GM20431 (cell line): ENCODE results near the gene TARBP1.

Experiments
- in situ Hi-C: fragments of 300-500 bp; cut with MseI, MboI; formaldehyde crosslinking; loops from one replicate; pipeline ENCODE4 v1.15.0; 2020; ENCODE audit warnings: low sequenced_read_pairs; ENCODE audit not compliant: unreplicated experiment

Gene TARBP1

DNA sequence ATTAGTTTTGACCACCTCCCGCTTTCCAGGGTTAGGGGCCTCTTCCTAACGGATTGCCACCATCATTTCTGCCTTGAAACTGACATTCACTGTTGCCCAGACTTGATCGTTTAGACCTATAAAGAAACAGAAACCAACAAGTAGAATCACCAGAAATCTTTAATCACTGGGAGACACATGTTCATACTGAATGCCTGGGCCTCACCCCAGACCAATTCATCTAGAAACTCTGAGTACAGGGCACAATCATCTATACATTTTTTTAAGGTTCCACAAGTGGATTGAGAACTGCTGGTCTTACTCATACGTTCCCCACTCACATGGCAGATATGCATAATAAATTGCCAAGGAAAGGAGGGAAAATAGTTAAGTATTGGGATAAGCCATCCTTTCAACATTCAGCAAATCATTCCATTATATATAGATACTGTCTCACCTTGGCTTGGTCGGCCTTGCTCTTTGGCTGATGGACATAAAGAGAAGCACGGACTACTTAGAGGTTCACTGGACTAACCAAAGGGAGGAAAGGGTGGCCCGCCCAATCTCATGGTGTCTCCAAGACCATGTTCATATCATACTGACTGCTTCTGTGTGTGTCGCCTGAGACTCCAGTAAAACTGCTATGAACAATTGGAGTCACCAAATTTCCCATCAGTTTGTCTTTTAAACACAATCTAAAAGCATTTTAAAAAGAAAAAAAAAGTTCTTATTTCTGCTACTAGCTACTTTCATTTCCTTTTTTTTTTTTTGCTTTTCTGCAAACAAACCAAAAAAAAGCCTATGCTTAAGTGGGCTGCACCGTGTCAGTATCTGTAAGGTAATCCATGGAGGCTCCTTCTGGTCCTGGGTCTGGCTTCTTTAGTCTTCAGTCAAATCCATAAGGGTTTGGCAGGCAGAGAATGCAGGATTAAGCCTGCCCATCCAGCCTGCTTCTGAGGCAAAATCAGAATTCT is 9.4 kb upstream of the TARBP1 start:
- in situ Hi-C loops: no loop called here

DNA sequence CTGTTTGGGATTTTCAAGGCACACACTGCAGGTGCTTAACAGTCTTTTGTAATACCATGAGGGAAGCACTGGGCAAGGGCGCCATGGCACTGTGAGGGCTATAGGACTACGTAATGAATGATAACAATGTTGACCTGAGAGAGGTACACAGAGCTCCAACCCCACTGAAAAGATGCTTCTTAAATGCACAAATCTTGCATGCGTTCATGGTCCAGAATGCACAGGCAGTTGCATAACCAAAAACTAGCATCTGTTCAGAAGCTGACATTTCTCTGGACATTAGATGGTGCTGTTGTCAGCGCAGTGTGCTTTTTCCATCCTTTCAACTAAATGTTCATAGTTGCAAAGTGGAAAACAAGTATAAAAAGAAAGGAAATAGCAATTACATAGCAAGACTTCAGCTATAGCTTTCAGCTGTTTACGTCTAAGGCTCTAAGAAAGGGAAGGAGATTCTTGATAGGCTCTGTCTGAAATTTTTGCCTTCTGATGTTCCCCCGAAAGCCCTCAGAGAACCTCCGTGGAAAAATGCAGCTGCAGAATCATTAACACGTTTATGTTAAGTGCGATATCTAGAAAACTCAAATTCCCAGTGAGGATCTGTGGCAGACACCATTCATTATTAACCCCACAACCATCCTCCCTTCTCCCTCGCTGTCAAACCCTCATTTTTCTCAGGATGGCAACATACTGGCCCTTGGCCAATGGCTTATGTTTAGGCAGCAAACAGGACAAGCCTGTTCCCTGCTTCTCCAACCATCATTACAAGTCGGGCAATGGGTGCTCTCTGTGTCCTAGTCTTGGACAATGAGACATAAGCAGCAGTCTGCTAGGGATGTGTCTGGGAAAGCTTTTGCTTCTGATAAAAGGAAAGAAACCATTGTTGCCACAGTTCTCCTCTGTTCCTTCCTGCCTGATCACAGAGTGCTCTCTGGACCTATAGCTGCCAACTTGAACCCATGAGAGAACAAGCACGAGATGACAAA is 8.2 kb upstream of the TARBP1 start:
- in situ Hi-C loops: no loop called here

DNA sequence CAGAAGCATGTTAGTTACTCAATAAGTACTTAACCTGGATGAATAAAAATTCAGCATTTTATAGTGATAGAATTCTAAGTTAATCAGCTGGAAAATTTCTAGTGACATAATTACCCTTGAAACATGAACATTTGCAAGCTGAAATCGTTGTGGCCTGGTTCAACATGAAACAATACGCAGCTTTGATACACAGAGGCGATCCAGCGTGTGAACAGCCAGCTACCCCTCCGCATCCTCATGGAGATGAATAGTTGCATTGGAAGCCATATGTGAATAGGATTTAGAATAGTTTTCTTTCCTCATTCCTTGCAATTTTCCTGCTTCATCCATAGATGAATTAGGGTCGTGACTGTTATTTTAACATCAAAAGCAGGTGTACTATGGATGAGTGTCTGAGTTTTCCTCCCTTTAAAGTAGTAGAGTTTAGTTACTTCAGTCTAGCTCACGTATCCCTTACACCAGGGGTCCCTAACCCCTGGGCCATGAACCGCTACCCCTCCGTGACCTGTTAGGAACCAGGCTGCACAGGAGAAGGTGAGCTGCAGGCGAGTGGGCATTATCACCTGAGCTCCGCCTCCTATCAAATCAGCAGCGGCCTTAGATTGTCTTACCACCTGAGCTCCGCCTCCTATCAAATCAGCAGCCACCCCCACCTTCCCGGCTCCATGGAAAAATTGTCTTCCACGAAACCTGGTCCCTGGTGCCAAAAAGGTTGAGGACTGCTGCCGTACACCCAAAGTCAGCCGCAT is 6.2 kb upstream of the TARBP1 start:
- in situ Hi-C loops: no loop called here

DNA sequence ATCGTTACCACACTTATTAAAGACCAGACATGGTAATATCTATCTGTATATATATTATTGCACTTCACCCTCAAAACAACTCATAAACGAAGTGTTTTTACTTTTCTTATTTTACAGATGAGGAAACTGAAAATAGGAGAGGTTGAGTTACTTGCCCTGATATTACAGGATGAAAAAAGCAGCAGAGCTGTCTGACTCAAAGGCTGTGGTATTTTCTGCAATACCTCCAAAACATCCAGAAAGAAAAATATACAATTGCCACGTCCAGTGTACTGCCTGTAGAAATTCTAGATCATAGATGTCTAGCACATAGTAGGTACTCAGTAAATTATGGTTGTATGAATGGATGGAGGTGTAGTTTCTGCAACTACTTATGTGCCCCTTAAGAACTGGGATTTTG is 5.2 kb upstream of the TARBP1 start:
- in situ Hi-C loops: no loop called here

DNA sequence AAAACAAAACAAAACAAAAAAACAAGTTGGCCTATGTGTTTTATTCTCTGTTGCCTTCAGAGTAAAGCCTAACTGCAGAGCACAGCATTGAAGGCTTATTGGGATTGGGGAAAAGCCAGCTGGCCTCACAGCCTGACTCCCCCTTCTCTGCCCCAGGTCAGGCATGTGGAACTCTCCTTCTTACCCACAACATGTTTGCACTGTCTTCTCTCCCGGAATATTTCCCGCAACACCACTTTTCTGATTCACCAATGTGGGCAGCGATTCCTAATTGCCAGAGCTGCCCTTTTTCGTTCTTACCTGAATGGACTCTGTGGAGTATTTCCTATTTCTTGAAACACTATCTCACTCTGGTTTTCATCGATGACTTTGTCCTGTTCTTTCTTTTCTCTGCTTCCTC is 2.8 kb upstream of the TARBP1 start:
- in situ Hi-C loops: no loop called here

DNA sequence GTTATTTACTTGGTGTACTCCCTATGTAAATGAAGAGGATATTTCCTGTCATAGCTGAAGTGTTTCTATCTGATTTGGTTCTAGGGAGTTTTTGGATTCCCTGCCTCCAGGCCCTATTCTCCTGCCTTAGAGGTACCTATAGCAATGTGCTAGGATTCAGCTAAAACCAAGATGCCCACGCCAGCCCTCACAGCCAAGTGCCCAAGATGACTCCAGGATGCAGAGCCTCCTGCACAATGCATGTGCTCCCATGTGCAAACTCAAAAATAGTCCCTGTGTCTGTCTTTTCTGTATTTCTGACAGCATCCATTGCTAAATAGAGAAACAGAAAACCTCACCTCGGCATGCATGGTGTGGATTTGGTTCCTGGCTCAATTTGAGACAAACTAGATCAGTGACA is 887 bp upstream of the TARBP1 start:
- in situ Hi-C loops: no loop called here

DNA sequence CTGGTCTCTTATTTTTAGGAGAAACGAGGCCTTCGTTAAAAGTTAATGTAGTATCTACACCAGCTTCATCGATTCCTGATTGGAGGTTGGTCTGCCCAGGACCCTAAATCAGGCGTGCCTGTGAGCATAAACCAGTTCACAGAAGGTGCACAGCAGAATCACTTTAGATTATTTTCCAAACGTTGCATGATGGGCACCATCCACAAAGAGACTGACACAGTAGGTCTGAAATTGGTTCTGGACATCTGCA is 256 bp upstream of the TARBP1 start:
- in situ Hi-C loops: no loop called here

DNA sequence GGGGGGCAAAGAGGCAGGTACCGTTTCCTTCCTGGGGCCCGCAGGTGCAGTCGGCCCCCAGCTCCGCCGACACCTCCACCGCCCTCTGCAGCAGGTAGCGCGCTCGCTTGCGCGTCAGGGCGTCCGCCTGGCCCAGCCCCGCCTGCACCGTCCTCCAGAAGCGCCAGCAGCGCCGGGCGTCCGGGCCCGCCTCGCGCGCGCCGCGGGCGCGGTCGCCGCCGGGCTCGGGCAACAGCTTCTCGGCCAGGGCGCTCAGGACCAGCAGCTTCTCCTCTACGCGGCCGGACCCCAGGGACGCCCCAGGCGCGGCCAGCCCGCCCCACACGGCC is 863 bp downstream of the TARBP1 start:
- in situ Hi-C loops: no loop called here

DNA sequence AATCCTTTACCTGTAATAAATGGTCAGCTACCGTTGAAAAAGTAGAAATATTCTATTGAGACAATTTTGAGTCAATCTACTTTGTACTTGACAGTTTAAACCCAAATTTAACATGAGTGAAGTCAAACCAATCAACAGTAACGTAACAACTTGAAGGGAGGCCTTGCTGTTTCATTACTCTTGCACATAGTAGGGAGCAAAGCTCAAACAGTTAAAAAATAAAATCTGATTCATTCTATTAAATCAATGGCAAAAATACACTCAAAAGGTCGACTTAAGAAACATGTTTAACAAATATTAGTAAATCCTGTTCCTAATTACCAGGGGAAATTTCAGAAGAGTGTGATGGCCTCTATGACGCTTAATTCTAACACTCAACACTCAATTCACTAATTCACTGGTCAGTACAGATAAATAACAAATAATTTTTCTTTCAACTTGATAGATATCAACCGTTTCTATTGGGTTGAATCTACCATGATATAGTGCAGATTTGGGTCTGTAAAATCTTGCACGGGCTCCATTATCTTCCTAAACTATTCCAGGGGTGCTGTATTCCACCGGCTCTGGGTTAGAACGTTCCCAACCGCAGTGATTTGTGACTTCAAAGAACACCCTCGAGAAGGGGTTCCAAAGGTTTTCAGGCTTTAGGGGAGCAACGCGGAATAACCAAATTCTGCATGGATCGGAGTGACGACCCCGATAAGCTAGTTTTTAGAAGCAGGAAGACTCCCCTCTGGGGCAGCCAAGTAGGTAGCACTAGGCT is 1.4 kb downstream of the TARBP1 start:
- in situ Hi-C loops: no loop called here

DNA sequence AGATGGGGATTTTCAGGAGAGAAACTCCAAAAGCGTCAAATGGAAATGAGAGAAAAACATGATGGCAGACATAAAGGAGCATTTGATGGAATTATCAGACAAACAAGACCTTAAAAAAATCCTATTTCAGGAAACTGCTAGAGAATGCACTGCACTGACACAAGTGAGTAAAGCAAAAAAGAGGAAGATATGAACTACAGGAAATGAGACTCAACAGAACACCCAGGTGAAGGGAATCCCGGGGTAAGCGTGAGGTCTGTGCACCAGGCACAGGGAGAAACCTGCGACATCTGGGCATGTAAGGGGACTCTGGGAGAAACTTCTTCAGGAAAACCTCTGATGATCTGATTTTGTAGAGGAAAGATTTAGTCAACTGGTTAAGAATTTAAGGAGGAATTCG is 2.8 kb downstream of the TARBP1 start:
- in situ Hi-C loops: no loop called here

DNA sequence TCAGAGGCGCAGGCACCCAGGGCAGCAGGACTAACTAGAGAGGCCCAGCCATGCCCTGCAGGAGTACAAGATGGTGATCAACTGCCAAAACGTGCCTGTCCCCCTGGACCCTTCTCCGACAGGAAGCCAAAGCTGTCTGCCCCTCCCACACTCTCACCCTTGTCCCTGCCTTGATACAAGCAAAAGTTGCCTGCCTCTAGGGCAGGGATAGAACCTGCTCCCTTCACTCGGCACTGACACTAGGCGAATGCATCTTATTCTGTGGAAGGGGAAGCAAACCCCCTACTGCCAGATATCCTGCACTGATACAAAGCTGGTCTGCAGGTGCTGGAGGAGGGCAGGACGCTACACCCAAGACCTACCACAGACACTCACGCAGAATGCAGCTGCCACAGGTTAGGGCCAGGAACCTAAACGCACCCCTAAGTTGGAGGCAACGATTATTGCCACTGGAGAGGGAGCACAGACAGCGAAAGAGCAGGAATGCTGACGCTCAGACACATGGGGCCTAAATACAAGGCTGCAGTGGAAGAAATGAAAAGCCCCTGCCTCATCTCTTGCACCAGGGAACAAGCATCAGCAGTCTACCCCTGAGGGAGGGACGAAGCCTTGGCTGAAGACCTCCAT is 3.7 kb downstream of the TARBP1 start:
- in situ Hi-C loops: no loop called here

DNA sequence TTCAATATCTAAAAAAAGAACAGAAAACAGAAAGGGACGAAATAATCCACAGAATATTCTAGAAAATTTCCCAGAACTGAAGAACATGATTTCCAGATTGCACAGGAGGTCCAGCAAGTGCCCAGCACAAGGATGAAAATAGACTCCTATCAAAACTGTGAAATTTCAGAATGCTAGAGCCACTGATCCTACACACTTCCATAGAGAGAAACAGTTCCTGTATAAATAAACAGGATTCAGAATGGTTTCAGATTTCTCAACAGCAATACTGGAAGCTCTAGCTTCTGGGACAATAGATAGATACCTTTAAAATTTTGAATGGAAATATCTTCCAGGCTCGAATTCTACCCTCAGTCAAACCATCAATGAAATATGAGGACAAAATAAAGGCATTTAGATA is 4.6 kb downstream of the TARBP1 start:
- in situ Hi-C loops: no loop called here

DNA sequence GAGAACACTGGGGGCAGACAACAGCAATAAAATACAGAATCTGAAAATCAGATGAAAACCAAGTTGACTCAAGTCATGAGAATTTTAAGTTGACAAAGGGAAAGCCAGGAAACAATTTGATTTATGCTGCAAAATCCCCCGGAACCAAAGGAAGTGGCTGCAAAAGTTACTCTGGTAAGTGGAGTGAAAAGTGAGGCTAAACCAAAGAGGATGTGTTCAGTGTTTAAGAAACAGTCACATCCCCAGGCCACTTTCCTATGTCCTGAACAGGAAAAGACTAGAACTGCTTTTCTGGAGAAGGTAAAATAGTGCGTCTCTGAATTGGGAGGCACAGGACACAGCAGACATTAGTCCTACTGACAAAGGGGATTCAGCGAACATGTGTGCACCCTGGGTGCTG is 5.9 kb downstream of the TARBP1 start:
- in situ Hi-C loops: no loop called here

DNA sequence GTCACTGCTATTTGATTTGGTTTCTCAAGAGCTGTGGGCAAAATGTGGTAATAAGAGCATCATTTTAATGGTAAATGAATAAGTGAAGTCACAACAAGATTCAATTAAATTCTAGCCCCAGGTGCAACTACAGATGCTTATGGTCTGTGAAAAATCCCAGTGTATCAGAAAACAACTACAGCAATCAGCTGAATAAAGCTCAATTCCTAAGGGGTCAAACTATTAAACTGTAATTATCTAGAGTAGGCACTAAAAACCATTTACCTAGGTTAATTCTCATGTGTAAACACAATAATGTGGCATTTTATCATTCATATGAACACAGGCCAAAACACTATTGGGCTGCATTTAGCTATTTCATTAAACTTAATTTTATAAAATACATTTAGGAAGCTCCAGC is 9.6 kb downstream of the TARBP1 start:
- in situ Hi-C loops: no loop called here

DNA sequence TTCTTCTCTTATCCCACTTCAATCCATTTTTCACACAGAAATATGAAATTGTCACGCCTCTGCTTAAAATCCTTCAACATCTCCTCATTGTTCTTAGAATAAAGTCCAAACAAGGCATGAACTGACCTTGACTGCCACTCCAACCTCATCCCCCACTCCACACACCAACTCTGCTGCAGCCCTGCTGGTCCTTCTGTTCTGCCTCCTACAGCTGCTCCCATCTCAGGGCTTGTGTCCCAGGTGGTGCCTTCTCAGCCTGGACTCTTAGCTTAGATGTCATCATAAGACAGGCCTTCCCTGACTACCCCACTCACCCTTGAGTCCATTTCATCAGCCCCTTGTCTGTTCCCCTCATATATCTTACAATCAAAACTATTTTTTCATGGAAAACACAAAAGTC is 10.4 kb downstream of the TARBP1 start:
- in situ Hi-C loops: no loop called here

DNA sequence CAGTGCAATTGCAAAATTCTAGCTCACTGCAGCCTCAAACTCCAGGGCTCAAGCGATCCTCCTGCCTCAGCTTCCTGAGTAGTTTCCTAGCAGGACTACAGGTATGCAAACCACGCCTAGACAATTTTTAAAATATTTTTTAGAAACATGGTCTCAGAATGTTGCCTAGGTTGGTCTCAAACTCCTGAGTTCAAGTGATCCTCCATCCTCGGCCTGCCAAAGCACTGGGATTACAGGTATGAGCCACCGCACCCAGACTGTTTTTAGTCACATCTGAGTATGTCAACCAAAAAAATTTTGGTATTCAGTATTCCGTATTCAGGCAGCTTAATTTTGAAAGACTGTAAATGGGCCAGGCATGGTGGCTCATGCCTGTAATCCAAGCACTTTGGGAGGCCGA is 11.2 kb downstream of the TARBP1 start:
- in situ Hi-C loops: no loop called here

DNA sequence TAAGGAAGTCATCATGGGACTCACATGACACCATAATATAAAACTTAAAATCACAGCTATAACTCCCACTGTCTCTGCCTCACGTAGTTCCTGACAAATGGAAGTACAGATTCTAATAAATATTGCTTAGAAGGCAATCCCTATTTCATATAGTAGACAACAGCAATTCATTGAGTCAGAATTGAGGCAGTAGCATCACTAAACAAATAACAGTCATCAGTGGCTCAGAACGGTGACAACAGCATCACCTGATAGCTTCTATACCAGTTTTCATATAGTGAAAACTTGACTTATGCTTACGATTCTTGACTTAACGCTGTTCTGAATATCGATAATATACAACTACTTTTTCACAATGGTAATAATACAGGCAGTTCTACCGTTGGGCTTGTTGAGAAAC is 12.0 kb downstream of the TARBP1 start:
- in situ Hi-C loops: no loop called here

DNA sequence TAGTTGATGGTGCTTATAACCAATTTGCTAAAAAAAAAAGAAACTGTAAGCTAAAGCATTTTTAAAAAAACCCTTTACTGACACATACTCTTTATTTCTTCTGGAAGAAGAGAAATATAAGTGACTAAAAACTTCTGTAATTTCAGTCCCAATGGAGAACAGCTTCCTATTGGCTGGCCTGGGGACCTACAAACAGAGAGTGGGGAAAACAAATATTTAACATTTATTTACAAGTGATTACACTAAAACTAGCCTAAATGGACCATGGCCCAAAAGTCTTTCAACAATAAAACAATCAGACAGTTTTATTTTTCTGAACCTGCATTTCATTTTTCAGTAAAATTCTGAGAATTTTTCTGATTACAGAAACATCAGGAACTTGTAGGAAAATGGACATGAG is 15.2 kb downstream of the TARBP1 start:
- in situ Hi-C loops: no loop called here

DNA sequence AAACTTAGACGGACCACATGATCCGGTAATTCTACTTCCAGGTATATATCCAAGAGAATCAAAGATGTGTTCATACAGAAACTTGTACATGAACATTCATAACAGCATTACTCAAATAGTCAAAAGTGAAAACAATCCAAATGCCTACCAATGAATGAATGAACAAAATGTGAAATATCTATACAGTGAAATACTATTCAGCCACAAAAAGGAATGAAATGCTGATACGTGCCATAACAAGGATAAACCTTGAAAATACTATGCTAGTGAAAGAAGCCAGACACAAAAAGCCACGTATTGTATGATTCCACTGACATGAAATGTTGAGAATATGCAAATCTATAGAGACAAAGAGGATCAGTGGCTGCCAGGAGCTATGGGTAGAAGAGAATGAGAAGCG is 18.3 kb downstream of the TARBP1 start:
- in situ Hi-C loops: no loop called here
